Measurements from ENCODE around the gene FMN1.

Gene FMN1

GRCh38 chr15:32718821-32719716, 475.4 kb downstream of the FMN1 start:
- DNase-seq (ENCODE audit: low spot score) = no peak

- DNase-seq (ENCODE audit: low spot score) = no peak
Measured at GRCh38 chr15:32718227-32718820, 476.2 kb downstream of the FMN1 start.

- DNase-seq (ENCODE audit: low spot score) = peak; percentile 27
Measured at GRCh38 chr15:32717426-32718226, 476.9 kb downstream of the FMN1 start, which contains the start of gene GREM1. Gene GREM1 (plus strand): TSS chr15:32718004. CDS start chr15:32730691, 12,687 bp downstream.

GRCh38 chr15:32716915-32717425, 477.5 kb downstream of the FMN1 start:
- DNase-seq (ENCODE audit: low spot score) = no peak

GRCh38 chr15:32716216-32716914, 478.1 kb downstream of the FMN1 start:
- no peak for DNase-seq (ENCODE audit: low spot score)
